ENCODE results near the gene NDUFB2.

DNA sequence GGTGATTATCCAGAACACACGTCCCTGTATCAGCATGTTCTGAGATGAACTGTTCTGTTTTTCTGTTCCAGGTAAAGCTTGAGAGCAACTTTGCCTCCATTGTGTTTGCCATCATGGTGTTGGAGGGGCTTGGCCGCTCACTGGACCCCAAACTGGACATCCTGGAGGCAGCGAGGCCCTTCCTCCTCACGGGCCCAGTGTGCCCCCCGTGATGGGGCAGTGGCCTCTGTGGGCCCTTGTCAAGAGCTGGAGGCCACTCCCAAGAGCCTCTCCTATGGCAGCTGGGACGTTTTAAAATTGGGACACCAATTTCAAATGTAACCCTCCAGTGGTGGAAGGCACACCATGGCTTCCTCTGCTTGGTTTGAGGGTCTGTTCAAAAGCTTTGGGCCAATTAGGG, 1.9 kb upstream of the NDUFB2 start:
- TF ChIP-seq POLR2A (IDR thresholded peaks at IDR 0.05): no peak
- TF ChIP-seq, protein P1, sequence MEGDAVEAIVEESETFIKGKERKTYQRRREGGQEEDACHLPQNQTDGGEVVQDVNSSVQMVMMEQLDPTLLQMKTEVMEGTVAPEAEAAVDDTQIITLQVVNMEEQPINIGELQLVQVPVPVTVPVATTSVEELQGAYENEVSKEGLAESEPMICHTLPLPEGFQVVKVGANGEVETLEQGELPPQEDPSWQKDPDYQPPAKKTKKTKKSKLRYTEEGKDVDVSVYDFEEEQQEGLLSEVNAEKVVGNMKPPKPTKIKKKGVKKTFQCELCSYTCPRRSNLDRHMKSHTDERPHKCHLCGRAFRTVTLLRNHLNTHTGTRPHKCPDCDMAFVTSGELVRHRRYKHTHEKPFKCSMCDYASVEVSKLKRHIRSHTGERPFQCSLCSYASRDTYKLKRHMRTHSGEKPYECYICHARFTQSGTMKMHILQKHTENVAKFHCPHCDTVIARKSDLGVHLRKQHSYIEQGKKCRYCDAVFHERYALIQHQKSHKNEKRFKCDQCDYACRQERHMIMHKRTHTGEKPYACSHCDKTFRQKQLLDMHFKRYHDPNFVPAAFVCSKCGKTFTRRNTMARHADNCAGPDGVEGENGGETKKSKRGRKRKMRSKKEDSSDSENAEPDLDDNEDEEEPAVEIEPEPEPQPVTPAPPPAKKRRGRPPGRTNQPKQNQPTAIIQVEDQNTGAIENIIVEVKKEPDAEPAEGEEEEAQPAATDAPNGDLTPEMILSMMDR (IDR thresholded peaks at IDR 0.05): no peak
